ENCODE results near the gene BMP8B. TPM values are rescaled to one million over a fixed set of nuclear protein-coding genes. Genes with fewer than 3 reads are reported as not detected.

BMP8B gene
- total RNA-seq, 1 experiment from 2014 or later: 0.42 TPM

GRCh38 chr1:39754026-39754570 lies 34.6 kb downstream of the BMP8B start:
- peak; percentile 1 for DNase-seq
- no peaks in the 10 kb centered on the region for H4K20me1 ChIP-seq (ENCODE audit: control insufficient read depth, insufficient read depth, insufficient read length)
- Mint-ChIP-seq H3K27me3 (ENCODE audit: low read depth) (no peaks in the 10 kb centered on the region), H3K4me1 (no peaks in the 10 kb centered on the region), H3K27ac (no peak overlapping the region), H3K9me3 (no peaks in the 10 kb centered on the region), H3K4me3 (no peak overlapping the region), H3K36me3 (ENCODE audit: insufficient read depth in 1 of 3, low read depth in 3 of 3) (peaks cover 23 to 85% (median 51%) of the 10 kb centered on the region in 3 experiments; a peak in 6 of 7 replicates)
- no peak overlapping the region for H2BK15ac ChIP-seq (ENCODE audit: low read depth, low read length)
- no peak overlapping the region for H4K5ac ChIP-seq (ENCODE audit: insufficient read length, low read depth, low read length)
- no peak overlapping the region for H2AK5ac ChIP-seq (ENCODE audit: insufficient read length, low read length)
- H3T11ph ChIP-seq (ENCODE audit: low read length): no peak overlapping the region
- H3K56ac ChIP-seq (ENCODE audit: insufficient read length, low read depth, low read length): no peak overlapping the region
- no peak overlapping the region for H3K14ac ChIP-seq (ENCODE audit: insufficient read depth, low read length)
- H3K79me1 ChIP-seq (ENCODE audit: insufficient read depth, low read depth, low read length, poor library complexity, severe bottlenecking): no peaks in the 10 kb centered on the region
- no peak overlapping the region for H2BK20ac ChIP-seq (ENCODE audit: low read depth, low read length, poor library complexity, severe bottlenecking)
- no peak overlapping the region for H2BK12ac ChIP-seq (ENCODE audit: insufficient read length, low read depth, low read length)
- H3K18ac ChIP-seq (ENCODE audit: insufficient read length, low read depth, low read length): no peak overlapping the region
- no peak overlapping the region for H4K8ac ChIP-seq (replicated peaks; ENCODE audit: insufficient read length, low read depth, low read length)
- H3K27me3 ChIP-seq (ENCODE audit: insufficient read depth, low read length): no peaks in the 10 kb centered on the region
- H2BK120ac ChIP-seq (ENCODE audit: low read depth, low read length, poor library complexity, severe bottlenecking): no peak overlapping the region
- no peaks in the 10 kb centered on the region for H3K79me2 ChIP-seq (ENCODE audit: insufficient read depth, low read length)
- no peak overlapping the region for H2AFZ ChIP-seq (ENCODE audit: low read length)
- no peak overlapping the region for H3K9ac ChIP-seq (ENCODE audit: extremely low read depth, insufficient read length, low read length)
- H3K9me3 ChIP-seq (ENCODE audit: control insufficient read depth, low read depth, low read length): no peaks in the 10 kb centered on the region
- H3K4me2 ChIP-seq (ENCODE audit: insufficient read depth, insufficient read length, low read length): no peak overlapping the region
- no CpG with 5 or more reads among the region's 2 CpGs for WGBS (ENCODE audit: extremely low coverage, insufficient read length, low lambda C conversion rate)
- no peaks in the 10 kb centered on the region for H3K4me1 ChIP-seq (ENCODE audit: insufficient read depth, low read length)
- no peak overlapping the region for H3K23ac ChIP-seq (ENCODE audit: insufficient read length, low read depth, low read length)
- H4K91ac ChIP-seq (ENCODE audit: insufficient read length, low read depth, low read length): no peak overlapping the region
- no peaks in the 10 kb centered on the region for H3K23me2 ChIP-seq (ENCODE audit: insufficient read length, low read depth, low read length, poor library complexity, severe bottlenecking)
- TF ChIP-seq CTCF (conservative IDR thresholded peaks at IDR 0.05): no peak
- no peak overlapping the region for H2BK5ac ChIP-seq (ENCODE audit: insufficient read length, low read length)
- no peak overlapping the region for H3K27ac ChIP-seq (ENCODE audit: insufficient read length, low read depth, low read length)
- no peak overlapping the region for H3K4ac ChIP-seq (ENCODE audit: low read depth, low read length)

Data from H9 (cell line).